Stomach (tissue), 4 donors: Measurements from ENCODE around the gene ARHGAP28.

Experiments used
- CTCF ChIP-seq, 7 experiments: fragments of 450-650 bp in 4 of 7; fragments of 200-600 bp in 3 of 7; sonication (generic) in 3 of 7; IDR thresholded peaks; one replicate each; pipeline ENCODE4 v1.5.1; 2016 to 2019; ENCODE audit warnings: antibody characterized with exemption in 7 of 7, control low read depth in 2 of 7, mild to moderate bottlenecking in 1 of 7
- EP300 ChIP-seq: sonication (generic); formaldehyde crosslinking; IDR thresholded peaks from one replicate; pipeline ENCODE4 v1.6.1; 2017; ENCODE audit warnings: antibody characterized with exemption
- POLR2A ChIP-seq, 4 donors: fragments of 450-650 bp; IDR thresholded peaks; one replicate each; pipeline ENCODE4 v1.6.1; 2016; ENCODE audit warnings: antibody characterized with exemption in 4 of 4, control low read depth in 2 of 4, mild to moderate bottlenecking in 1 of 4, moderate library complexity in 1 of 4
- POLR2AphosphoS5 ChIP-seq, 3 donors: sonication (generic); formaldehyde crosslinking; IDR thresholded peaks; one replicate each; pipeline ENCODE4 v1.6.1; 2016; ENCODE audit warnings: antibody characterized with exemption in 3 of 3

DNA sequence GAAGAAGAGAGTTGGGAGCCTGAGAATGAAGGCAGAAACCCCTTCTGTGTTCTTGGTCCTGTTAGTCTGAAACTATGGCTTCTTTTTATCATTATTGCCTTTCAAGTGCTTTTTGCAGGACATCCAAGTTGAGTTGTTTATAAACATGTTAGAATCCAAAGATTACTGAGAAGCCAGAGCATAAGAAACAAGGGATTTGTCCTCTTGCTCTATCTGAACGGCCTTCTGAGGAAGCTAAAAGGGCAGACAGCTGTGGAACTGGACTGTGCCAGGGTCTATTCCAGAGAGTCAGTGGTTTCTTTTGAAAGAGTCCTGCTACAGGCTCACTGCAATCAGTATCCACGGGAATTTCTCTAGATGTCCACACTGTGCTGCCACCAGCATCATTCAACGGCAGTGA is 86.6 kb downstream of the ARHGAP28 start:
- TF ChIP-seq POLR2AphosphoS5 (IDR thresholded peaks at IDR 0.05) = no peak
- no peak for TF ChIP-seq CTCF (IDR thresholded peaks at IDR 0.05)
- TF ChIP-seq EP300 = no peak
- no peak for TF ChIP-seq POLR2A (IDR thresholded peaks at IDR 0.05)
